Occipital lobe (tissue), 2 donors: ENCODE data around the gene EYA4. TPM values are rescaled to one million over a fixed set of nuclear protein-coding genes. Genes with fewer than 3 reads are reported as not detected.

Source experiments
- DNase-seq: peaks from one replicate; lab custom pipeline; 2025; lab: John Stamatoyannopoulos, UW
- total RNA-seq: library from RNA; depleted of rRNA; stranded (reverse); fragments of >200 nt; gene quantifications from one replicate; pipeline ENCODE4 v1.2.3, GENCODE V29; 2014

EYA4 gene
- total RNA-seq, 1 donor from 2014 or later, result 0.47 TPM

- DNase-seq, result no peak
Observed at GRCh38 chr6:133441491-133441890, 200.3 kb downstream of the EYA4 start.

DNA sequence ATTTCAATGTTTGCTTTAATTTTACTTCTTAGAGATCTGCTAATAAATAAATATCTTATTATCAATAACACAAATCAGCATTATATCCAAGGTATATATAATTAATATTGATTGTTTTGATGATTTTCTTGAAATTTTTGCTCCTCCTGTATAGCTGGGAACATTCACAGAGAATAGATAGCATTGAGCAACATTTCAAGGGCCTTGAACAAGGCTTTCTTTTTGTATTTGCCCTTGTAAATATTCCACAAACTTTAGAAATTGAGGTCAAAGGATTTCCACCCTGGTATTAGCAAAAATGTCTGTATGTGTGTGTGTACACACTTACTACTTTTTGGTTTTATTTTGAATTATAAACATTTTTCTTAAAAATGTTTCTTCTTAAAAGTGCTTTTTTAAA, 205.6 kb downstream of the EYA4 start:
- no peak for DNase-seq

GRCh38 chr6:133447924-133448323, 206.8 kb downstream of the EYA4 start:
- DNase-seq, result no peak

DNA sequence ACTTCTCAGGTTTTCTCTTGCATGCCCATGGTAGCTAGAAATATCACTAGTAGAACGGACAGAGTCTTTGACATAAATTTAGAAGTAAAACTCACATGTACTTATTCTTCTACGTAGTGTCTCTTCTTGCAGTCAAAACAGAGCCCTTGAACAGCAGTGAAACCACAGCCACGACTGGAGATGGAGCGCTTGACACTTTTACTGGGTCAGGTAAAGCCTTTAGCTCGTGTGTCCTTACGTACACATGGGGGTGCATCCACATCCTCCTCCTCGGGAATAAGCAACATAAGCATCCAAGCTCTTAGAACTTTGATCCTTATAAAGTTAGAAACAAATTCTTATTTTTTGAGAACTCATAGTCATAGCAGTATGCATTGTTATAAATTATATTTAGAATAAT, 215.3 kb downstream of the EYA4 start:
- DNase-seq, result no peak

DNA sequence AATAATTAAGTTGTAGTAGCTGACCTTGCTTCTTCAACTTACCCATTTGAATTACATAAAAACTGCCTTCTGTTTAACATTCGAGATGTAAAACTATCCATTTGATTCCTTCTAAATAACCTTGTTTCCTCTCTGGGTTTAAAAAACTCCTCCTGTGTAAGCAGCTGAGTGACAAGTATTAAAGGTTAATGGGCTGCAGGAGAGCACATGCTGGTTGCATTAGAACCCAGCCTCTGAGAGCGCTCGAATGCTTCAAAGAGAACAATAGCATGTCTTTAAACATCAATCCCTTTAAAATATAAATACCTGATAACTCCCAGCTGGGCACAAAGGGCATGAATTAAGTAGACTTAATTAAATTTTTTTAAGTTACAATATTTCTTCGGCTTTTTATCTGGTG, 215.8 kb downstream of the EYA4 start:
- no peak for DNase-seq

DNA sequence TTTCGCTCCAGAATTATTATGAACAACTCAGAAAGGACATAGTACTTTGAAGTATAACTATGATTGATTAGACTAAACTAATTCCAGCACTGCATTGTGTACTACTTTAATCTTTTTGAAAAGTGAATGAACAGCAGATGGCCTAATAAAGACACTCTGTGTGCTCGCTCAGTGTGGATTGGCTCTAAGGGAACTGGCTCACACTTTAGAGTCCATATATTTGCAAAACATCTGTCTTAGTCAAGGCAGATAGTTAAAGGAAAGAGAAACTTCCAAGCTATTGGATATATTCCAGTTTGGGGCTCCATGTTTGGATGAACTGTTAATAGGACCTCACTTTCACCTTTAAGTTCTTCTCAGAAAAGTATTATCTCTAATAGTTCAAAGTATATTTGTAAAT, 218.9 kb downstream of the EYA4 start:
- DNase-seq, result no peak

DNA sequence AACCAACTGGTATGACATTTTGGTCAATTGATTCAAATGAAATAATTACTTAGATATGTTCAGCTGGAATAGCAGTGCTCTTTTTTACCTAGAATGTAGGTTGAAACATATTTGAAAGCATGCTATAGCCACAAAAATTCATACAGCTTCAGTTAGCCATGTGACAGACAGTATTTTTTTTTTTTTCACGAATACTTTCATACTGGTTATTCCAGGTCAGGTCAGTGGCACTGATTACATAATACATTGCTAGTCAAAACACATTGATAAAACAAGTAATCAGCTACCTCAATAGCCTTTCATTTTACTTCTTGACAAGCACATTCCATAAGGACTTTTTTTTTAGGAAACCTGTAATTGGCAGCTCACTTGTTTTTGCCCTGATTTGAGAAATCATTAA, 222.6 kb downstream of the EYA4 start:
- no peak for DNase-seq

- DNase-seq, result no peak
Observed at GRCh38 chr6:133466680-133467079, 225.5 kb downstream of the EYA4 start.

DNA sequence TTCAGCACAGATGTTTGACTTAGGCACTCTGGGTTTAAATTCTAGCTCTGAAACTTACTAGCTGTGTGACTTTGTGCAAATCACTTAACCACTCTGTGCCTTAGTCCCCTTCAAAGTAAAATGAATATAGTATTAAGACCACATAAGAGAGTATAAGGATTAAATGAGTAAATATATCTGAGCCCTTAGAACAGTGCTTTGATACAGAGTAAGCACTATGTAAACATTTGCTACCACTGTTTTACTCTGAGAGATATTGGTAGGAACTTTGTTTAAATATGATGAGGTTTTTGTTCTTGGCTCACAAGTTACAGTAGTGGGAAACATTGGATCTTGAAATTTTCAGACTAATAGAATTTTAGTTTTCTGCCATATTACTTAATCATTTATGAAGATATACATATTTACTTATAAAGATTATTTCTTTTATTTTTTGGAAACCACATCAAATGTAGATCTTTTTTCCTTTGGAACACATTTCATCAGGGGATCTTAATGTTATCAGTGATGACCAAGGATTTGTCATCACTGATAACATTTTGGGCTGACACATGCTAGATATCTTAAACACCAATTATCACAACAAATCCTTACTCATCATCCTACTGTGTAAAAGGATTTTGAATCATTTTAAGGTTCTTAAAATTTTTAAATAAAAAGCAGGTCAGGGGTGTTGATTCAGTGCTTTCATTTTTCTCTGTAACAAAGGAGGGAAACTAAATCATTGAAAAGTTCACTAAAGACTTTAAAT, 226.2 kb downstream of the EYA4 start:
- DNase-seq, result no peak

DNA sequence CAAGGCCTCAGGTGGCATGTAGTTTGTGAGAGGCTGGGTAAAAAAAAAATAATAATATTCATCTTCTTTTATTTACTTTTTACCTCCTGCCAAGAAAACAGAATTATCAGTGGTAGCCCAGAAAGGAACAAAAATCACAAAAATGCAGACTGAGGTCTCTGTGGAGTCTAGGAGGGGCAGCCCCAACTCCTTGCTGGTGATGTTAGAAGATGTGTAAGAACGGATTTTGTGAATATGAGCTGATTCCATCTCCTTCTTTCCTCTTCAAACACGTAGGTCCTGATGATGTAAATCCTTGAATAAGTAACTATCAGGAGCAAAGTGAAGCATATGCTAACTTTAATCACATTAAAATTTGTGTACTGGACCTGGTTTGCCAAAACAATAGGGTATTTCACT, 226.8 kb downstream of the EYA4 start:
- DNase-seq, result no peak

- no peak for DNase-seq
Observed at GRCh38 chr6:133468591-133468990, 227.4 kb downstream of the EYA4 start.

- no peak for DNase-seq
Observed at GRCh38 chr6:133474516-133474915, 233.4 kb downstream of the EYA4 start.

DNA sequence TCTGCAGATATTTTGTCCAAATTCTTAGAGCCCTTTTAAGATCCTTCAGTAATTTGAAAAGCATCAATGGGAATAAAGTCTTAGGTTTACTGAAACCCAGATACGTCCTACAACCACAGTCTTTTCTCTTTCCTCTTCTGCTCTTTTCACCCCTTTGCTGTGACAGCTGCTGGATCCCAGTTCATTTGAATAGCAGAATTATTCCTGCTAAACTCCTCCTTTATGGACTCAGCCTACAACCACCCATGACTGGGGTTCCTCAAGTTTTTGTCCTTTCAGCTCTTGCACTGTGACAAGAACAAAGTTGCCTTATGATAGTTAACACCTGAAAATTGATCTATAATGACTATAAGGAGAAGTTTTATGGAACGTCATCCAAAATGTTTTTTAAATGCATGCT, 237.5 kb downstream of the EYA4 start:
- no peak for DNase-seq

DNA sequence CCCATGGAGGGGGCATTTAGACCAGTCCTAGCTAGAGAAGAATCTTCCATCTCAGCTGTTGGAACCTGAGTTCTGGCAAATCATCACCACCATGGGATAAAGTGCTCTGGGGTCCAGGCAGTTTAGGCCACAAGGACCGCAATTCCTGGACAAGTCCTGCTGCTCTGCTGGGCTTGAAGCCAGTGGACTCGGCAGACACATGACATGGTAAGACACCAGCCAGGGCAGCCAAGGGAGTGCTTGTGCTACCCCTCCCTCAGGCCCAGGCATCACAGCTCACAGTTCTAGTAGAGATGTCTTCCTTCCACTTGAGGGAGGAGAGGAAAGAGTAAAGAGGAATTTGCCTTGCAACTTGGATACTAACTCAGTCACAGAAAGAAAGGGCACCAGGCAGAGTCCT, 246.0 kb downstream of the EYA4 start:
- DNase-seq, result no peak

GRCh38 chr6:133495205-133495903, 254.2 kb downstream of the EYA4 start:
- DNase-seq, result no peak

DNA sequence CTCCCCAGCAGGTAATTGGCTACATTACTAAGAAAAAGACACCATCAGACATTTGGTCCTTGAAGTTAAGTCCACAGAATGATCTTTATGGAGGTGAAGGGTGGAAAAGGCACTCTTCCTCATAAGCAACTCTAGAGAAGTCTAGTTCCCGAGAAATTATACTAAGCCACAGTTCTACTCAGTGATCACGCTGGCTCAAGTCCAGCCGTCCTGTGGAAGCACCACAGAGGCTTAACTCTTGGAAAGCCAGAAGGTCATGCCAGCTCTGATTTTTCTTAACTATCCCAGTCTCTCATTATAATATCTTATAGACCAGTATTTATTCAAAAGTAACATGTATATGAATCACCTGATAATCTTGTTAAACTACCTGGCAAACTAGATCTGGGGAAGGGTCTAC, 258.5 kb downstream of the EYA4 start:
- no peak for DNase-seq

DNA sequence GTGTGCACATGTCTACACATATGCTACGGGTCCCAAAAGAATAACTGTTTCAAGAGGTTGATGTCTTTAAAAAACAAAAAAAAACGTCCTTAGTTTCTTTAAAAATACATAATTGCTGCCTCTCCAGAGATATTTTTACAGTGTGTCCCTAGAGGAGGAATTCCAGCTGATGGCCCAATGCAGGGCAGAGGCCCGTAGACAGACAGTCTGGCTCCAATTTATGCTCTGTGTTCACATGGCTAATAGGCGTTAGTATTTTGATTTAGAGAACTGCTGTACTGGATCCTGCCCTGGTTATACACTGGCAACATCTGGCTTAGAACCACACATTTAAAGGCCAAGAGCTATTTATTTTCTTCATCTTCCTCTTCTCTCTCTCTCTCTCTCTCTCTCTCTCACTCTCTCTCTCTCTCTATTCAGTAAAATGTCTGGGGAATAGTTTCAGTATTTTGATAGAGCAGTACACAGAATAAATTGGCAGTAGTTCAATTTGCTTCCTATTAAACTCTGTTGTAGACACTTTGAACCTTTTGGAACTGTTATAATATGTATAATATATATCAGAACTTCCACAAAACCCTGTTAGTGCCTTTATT, 260.6 kb downstream of the EYA4 start:
- DNase-seq, result no peak

DNA sequence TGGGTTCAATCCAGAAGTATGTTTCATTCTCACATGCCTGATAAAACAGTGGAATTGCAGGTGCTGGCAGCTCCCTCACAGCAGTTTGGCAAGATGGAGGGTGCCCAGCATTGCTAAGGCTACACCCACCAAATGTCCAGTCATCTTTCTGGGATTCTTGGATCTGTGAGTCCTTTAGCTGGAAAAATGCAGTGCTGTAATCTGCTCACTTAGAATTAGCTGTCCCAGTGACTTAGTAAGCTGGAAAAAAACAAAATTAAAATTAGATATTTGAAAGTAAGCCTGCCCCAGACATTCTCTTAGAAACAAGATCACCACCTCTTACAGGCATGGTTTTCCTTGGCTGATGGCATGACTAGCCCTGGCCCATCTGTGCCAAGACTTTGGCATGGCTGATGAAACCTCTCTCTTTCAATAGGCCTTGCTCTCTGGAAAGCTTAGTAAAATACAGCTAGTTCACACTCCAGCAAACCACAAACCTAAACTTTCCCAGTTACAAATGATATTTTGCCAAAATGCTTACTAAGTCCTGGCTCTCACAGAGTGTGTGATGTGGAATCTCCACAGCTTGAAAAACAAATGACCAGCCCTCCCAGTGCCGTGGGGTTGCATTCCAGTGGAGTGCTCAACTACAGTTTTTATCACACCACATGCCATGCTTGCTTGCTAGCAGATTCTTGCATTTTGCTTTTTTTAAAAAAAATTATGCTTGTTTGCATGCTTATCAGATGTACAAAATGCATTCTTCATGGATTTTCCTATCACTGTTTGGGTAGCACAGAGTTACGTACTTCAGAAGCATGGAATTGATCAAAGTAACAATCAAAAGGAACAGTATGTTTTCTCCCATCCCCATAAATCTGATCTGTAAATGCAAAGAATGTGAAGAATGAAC, 261.5 kb downstream of the EYA4 start:
- DNase-seq, result no peak

GRCh38 chr6:133503336-133503729, 262.2 kb downstream of the EYA4 start:
- DNase-seq, result no peak

- no peak for DNase-seq
Observed at GRCh38 chr6:133504158-133504557, 263.0 kb downstream of the EYA4 start.

GRCh38 chr6:133504761-133505160, 263.6 kb downstream of the EYA4 start:
- no peak for DNase-seq

GRCh38 chr6:133505681-133506080, 264.5 kb downstream of the EYA4 start:
- no peak for DNase-seq
